Panc1 (cell line): ENCODE measurements around the gene TADA2B. TPM values are rescaled to one million over a fixed set of nuclear protein-coding genes. Genes with fewer than 3 reads are reported as not detected.

Source experiments
- ATAC-seq: fragments of 200-7000 bp; cut with Tn5 transposase; 2 replicates; pipeline ENCODE4 v1.9.1; 2020; ENCODE audit warnings: mild to moderate bottlenecking, moderate library complexity
- BruUV-seq: library from RNA; stranded (reverse); fragments of 400-500 nt; replicated peaks from 2 replicates; lab custom pipeline; 2021; lab: Mats Ljungman, UMichigan
- CTCF ChIA-PET: fragments of 300-600 bp; sonication (Branson Sonifier 250); formaldehyde crosslinking; loops from one replicate; lab custom pipeline; 2022; ENCODE audit warnings: antibody characterized with exemption; lab: Charles Lee
- POLR2A ChIA-PET: fragments of 300-600 bp; sonication (Branson Sonifier 250); formaldehyde crosslinking; loops from one replicate; lab custom pipeline; 2022; ENCODE audit warnings: antibody characterized with exemption; lab: Charles Lee
- DNase-seq: peaks from one replicate; pipeline ENCODE4 v3.0.0-alpha.2; 2010; ENCODE audit warnings: low read depth, low spot score
- H3K27ac ChIP-seq: 2 replicates; pipeline ENCODE4 v1.5.1; 2011; ENCODE audit warnings: mild to moderate bottlenecking, low read length, inconsistent platforms
- H3K27me3 ChIP-seq: fragments of 200-500 bp; sonication (Bioruptor generic); 2 replicates; pipeline ENCODE4 v1.6.0; 2014; ENCODE audit warnings: low read length, inconsistent platforms; ENCODE audit not compliant: control insufficient read depth, insufficient read depth
- H3K36me3 ChIP-seq: fragments of 200-500 bp; sonication (Bioruptor generic); 2 replicates; pipeline ENCODE4 v1.5.1; 2014; ENCODE audit warnings: inconsistent platforms, mild to moderate bottlenecking, low read length, moderate library complexity; ENCODE audit not compliant: control insufficient read depth, insufficient read depth
- H3K4me1 ChIP-seq: 2 replicates; pipeline ENCODE4 v1.5.1; 2011; ENCODE audit warnings: inconsistent platforms, mild to moderate bottlenecking, low read length, moderate library complexity; ENCODE audit not compliant: control insufficient read depth, insufficient read depth
- H3K4me3 ChIP-seq, 2 experiments: 2 replicates each; pipeline ENCODE4 v1.5.1; 2011 to 2012; ENCODE audit warnings: low read depth in 2 of 2, low read length in 2 of 2, mild to moderate bottlenecking in 2 of 2, inconsistent platforms in 1 of 2, moderate library complexity in 1 of 2
- H3K9me3 ChIP-seq: fragments of 200-500 bp; sonication (Bioruptor generic); 2 replicates; pipeline ENCODE4 v1.5.1; 2014; ENCODE audit warnings: low read depth, mild to moderate bottlenecking, inconsistent platforms, low read length, moderate library complexity; ENCODE audit not compliant: control insufficient read depth, insufficient read depth
- CTCF ChIP-seq: fragments of 450-650 bp; IDR thresholded peaks from 2 replicates; pipeline ENCODE4 v1.5.1; 2017; ENCODE audit warnings: mild to moderate bottlenecking
- POLR2AphosphoS5 ChIP-seq: IDR thresholded peaks from 2 replicates; pipeline ENCODE4 v1.6.1; 2012; ENCODE audit warnings: mild to moderate bottlenecking, low read depth, low read length, moderate library complexity
- REST ChIP-seq, 2 experiments: IDR thresholded peaks; 2 replicates each; pipeline ENCODE4 v1.6.1; 2011 to 2012; ENCODE audit warnings: low read depth in 2 of 2, control low read depth in 1 of 2, low read length in 1 of 2, mild to moderate bottlenecking in 1 of 2, moderate library complexity in 1 of 2; ENCODE audit not compliant: insufficient read depth in 1 of 2
- SIN3A ChIP-seq: IDR thresholded peaks from 2 replicates; pipeline ENCODE4 v1.6.1; 2012; ENCODE audit warnings: low read depth, mild to moderate bottlenecking, low read length, moderate library complexity, borderline replicate concordance; ENCODE audit not compliant: insufficient read depth
- TCF7L2 ChIP-seq: IDR thresholded peaks from 2 replicates; pipeline ENCODE4 v1.6.1; 2011; ENCODE audit warnings: mild to moderate bottlenecking, low read depth, low read length, inconsistent platforms
- in situ Hi-C: cut with HindIII; loops from 2 replicates; pipeline ENCODE4 v1.10.0; 2016; ENCODE audit warnings: low sequenced_read_pairs, low pct_unique_long_range_greater_than_20kb
- intact Hi-C: fragments of 100-400 bp; cut with micrococcal nuclease; formaldehyde crosslinking; loops from one replicate; pipeline ENCODE4 v1.10.0; 2022; ENCODE audit not compliant: unreplicated experiment
- total RNA-seq: library from RNA; stranded (reverse); gene quantifications from one replicate; pipeline ENCODE4 v1.2.1, GENCODE V29; 2021; ENCODE audit not compliant: unreplicated experiment

The TADA2B gene
- total RNA-seq, 1 experiment from 2014 or later, result 17.6 TPM

GRCh38 chr4:7006411-7006810, 36.8 kb upstream of the TADA2B start:
- no peak for ATAC-seq
- no peak overlapping the region for H3K4me3 ChIP-seq
- H3K36me3 ChIP-seq, result peaks cover 8% of the 10 kb centered on the region
- ChIA-PET POLR2A (no interaction called here), CTCF (no interaction called here)
- H3K4me1 ChIP-seq, result no peaks in the 10 kb centered on the region
- no peaks in the 10 kb centered on the region for H3K9me3 ChIP-seq
- DNase-seq, result no peak
- in situ Hi-C loops, result no loop called here
- H3K27ac ChIP-seq, result no peak overlapping the region
- TF ChIP-seq REST (IDR thresholded peaks at IDR 0.05; ENCODE audit: insufficient read depth in 1 of 2, low read depth in 2 of 2, low read length in 1 of 2), result no peak
- no peak for TF ChIP-seq CTCF
- TF ChIP-seq POLR2AphosphoS5, result no peak
- intact Hi-C loops, result no loop called here
- BruUV-seq, result no TSS peak
- H3K27me3 ChIP-seq, result no peaks in the 10 kb centered on the region

GRCh38 chr4:7007142-7007907, 35.8 kb upstream of the TADA2B start:
- ChIA-PET POLR2A (no interaction called here), CTCF (no interaction called here)
- DNase-seq (no peak), ATAC-seq (no peak; the same call in 1 of the 2 replicates)
- intact Hi-C loops (no loop called here), in situ Hi-C loops (no loop called here)
- peaks cover 6% of the 10 kb centered on the region for H3K36me3 ChIP-seq
- TF ChIP-seq REST (IDR thresholded peaks at IDR 0.05; ENCODE audit: insufficient read depth in 1 of 2, low read depth in 2 of 2, low read length in 1 of 2) (no peak), POLR2AphosphoS5 (no peak), TCF7L2 (no peak), CTCF (no peak), SIN3A (no peak)
- no TSS peak for BruUV-seq
- H3K27me3 ChIP-seq, result no peaks in the 10 kb centered on the region
- no peak overlapping the region for H3K4me3 ChIP-seq
- no peak overlapping the region for H3K27ac ChIP-seq
- no peaks in the 10 kb centered on the region for H3K9me3 ChIP-seq
- H3K4me1 ChIP-seq, result no peaks in the 10 kb centered on the region
